Measurements from ENCODE around the gene AFG1L. TPM values are rescaled to one million over a fixed set of nuclear protein-coding genes. Genes with fewer than 3 reads are reported as not detected.
"Not testable (repeated sequence)": the region's sequence is repeated elsewhere in the genome, so short reads cannot be mapped to it uniquely, and the experiment has no call there.

Gene AFG1L
- total RNA-seq = 1 to 10 TPM; 6.7 to 8.6 (median 7.4) TPM

DNA sequence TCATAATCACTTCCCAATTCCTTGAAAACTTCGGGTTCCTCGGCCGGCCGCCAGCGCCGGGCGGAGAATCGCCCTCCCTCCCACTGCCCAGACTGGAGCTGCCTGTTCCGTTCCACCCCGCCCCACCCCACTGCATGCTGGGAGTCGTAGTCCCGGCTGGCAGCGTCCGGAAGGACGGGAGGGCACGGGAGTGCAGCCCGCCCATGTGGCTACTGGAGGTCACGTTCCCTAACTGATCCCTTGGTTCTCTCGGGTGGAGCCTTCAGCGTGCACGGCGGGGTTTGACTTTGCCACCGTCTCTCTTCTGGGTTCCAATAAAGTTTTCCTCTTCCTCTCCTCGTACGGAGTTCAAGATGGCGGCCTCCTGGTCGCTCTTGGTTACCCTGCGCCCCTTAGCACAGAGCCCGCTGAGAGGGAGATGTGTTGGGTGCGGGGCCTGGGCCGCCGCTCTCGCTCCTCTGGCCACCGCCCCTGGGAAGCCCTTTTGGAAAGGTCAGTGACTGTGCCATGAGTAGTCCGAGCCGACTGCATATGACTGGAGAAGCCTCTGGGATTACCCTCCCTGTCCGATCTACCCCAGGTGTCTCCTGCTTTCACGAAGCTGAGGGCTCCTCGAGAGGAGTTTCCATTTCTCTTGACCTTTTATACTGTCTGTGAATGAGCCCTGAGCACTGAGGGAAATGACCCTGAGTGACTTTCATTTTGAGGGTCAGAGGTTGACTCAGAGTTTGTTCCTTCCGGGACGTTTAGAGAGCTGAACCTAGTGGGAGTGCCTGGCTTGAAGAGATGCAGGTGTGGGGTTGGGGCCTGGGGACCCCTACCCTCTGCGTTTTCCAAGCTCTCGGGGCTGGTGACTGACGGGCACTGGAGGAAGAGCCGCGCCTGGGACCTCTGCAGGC lies at the start of gene AFG1L:
Gene AFG1L, plus strand, starts transcription at position 328 of the 899 bp plus-strand sequence. Its CDS starts 26 bp downstream, at position 354.
- intact Hi-C loops (cut with DNase I) = no loop called here
- H3K9me3 ChIP-seq = no peaks in the 10 kb centered on the region
- WGBS, 2 donors = 0 to 8% methylated on average over 6 to 43 of the region's 46 CpGs
- H3K27ac ChIP-seq = peak within 1 kb of the TSS; percentile 83 to 95 (median 91)
- H3K27me3 ChIP-seq = no peaks in the 10 kb centered on the region
- DNase-seq = peak; percentile 96
- H3K36me3 ChIP-seq = no peaks in the 10 kb centered on the region
- TF ChIP-seq POLR2A (IDR thresholded peaks at IDR 0.05) = peak in 1 of 2 donors; percentile 85
- TF ChIP-seq, protein P1, sequence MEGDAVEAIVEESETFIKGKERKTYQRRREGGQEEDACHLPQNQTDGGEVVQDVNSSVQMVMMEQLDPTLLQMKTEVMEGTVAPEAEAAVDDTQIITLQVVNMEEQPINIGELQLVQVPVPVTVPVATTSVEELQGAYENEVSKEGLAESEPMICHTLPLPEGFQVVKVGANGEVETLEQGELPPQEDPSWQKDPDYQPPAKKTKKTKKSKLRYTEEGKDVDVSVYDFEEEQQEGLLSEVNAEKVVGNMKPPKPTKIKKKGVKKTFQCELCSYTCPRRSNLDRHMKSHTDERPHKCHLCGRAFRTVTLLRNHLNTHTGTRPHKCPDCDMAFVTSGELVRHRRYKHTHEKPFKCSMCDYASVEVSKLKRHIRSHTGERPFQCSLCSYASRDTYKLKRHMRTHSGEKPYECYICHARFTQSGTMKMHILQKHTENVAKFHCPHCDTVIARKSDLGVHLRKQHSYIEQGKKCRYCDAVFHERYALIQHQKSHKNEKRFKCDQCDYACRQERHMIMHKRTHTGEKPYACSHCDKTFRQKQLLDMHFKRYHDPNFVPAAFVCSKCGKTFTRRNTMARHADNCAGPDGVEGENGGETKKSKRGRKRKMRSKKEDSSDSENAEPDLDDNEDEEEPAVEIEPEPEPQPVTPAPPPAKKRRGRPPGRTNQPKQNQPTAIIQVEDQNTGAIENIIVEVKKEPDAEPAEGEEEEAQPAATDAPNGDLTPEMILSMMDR (IDR thresholded peaks at IDR 0.05) = peak in 1 of 6 experiments; percentile 4
- H3K4me1 ChIP-seq = peaks cover 4 to 11% of the 10 kb centered on the region in 2 donors
- peak within 1 kb of the TSS; percentile 38 to 84 (median 62) for H3K4me3 ChIP-seq (replicated peaks in 1 of 3)

DNA sequence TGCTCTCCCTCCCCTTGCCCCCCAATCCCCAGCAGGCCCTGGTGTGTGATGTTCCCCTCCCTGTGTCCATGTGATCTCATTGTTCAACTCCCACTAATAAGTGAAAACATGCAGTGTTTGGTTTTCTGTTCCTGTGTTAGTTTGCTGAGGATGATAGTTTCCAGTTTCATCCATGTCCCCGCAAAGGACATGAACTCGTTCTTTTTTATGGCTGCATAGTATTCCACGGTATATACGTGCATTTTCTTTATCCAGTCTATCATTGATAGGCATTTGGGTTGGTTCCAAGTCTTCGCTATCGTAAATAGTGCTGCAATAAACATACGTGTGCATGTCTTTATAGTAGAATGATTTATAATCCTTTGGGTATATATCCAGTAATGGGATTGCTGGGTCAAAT lies 49.8 kb upstream of the AFG1L start:
- peaks cover 12% of the 10 kb centered on the region in 2 donors for H3K4me1 ChIP-seq
- H3K4me3 ChIP-seq (replicated peaks in 1 of 3); H3K36me3 ChIP-seq; intact Hi-C loops (cut with DNase I); H3K27ac ChIP-seq; H3K9me3 ChIP-seq; DNase-seq; H3K27me3 ChIP-seq: not testable (repeated sequence)
- WGBS, 2 donors = 97 to 98% methylated on average over 7 of the region's 7 CpGs

DNA sequence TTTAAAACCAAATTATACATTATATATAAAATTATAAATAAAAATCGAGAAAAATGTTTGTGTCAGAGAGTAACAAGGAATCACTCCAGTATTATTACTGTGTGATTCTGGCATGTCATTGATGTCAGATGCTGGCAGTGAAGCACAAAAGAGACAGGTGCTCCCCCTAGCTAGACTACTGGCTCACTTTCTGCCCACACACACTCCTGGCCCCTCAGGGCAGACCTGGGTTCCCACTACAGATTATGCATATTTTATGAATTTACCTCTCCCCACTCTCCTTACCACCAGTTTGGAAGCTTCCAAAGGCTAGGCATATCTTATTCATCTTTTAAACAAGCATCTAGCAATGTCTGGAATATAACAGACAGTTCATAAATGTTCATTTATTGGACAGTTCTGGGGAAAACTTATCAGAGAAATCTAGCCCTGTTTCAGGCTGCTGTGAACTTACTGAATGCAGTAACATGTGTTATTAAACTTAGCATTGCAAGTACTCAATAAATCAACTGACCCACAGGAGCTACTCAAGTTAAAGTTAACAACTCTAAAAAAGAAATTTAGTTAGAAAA lies 46.8 kb upstream of the AFG1L start:
- TF ChIP-seq, protein P1 (IDR thresholded peaks at IDR 0.05) = no peak
- H3K27ac ChIP-seq = no peak overlapping the region
- no peak overlapping the region for H3K4me3 ChIP-seq (replicated peaks in 1 of 3)
- no peaks in the 10 kb centered on the region for H3K36me3 ChIP-seq
- DNase-seq = no peak
- WGBS, 2 donors = 95 to 98% methylated on average over 1 of the region's 1 CpG
- H3K9me3 ChIP-seq = no peaks in the 10 kb centered on the region
- no peaks in the 10 kb centered on the region for H3K27me3 ChIP-seq
- H3K4me1 ChIP-seq = peaks cover 5 to 15% of the 10 kb centered on the region in 2 donors
- intact Hi-C loops (cut with DNase I) = no loop called here

DNA sequence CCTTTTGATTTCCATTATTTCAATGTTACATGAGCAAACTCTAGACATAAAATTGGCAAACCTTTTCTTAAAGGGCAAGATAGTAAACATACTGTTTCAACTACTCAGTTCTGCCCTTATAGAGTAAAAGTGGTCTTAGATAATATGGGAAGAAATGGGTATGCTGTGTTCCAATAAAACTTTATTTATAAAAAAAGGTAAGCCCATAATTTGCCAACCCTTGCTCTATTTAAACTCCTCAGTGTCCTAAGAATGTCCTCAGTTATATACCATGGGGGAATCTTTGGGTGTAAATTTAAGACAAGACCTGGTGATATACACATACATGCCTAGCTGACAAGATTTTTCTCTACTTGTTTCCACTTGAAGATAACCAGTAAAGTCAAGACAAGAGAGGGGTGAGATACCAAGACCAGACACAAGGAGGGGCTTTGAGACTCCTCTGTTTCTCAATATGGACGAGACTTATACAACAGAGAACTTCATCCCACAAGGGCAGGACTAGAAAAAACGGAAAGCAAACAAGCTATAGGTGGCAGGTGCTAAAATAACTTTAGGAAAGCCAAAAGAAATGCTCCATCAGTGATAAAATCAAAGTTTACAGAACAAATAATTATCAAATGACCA lies 44.5 kb upstream of the AFG1L start:
- intact Hi-C loops (cut with DNase I) = no loop called here
- H3K4me3 ChIP-seq (replicated peaks in 1 of 3) = no peak overlapping the region
- H3K9me3 ChIP-seq = no peaks in the 10 kb centered on the region
- TF ChIP-seq, protein P1 (IDR thresholded peaks at IDR 0.05) = no peak
- no peak for TF ChIP-seq POLR2A (IDR thresholded peaks at IDR 0.05)
- peaks cover 0 to 12% of the 10 kb centered on the region in 2 donors for H3K4me1 ChIP-seq
- DNase-seq = no peak
- no peaks in the 10 kb centered on the region for H3K36me3 ChIP-seq
- H3K27me3 ChIP-seq = no peaks in the 10 kb centered on the region
- H3K27ac ChIP-seq = no peak overlapping the region
- WGBS, 2 donors = 76 to 82% methylated on average over 2 of the region's 2 CpGs

DNA sequence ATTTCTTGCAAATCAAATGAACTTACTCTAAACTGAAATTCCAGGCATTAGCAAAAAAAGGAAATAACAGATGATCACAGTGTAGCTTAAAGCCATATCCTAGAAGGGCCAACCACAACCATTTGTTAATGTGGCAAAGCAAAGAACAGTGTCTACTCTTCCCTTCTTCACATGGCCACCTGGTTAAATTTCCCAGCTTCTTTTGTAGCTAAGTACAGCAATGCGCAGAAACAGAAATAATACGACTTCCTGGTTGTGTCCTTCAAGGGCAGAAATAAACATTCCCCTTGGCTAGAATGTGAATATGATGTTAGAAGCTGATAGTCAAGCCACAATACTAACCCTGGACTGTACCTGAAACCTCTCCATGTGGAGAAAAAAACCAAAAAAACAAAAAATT lies 43.6 kb upstream of the AFG1L start:
- DNase-seq = no peak
- Histone ChIP-seq H3K9me3 (no peaks in the 10 kb centered on the region), H3K36me3 (no peaks in the 10 kb centered on the region), H3K4me1 (peaks cover 0 to 12% of the 10 kb centered on the region in 2 donors), H3K4me3 (replicated peaks in 1 of 3) (no peak overlapping the region), H3K27ac (no peak overlapping the region), H3K27me3 (no peaks in the 10 kb centered on the region)
- intact Hi-C loops (cut with DNase I) = no loop called here
- WGBS, 2 donors = 81 to 92% methylated on average over 2 of the region's 2 CpGs
- no peak for TF ChIP-seq POLR2A (IDR thresholded peaks at IDR 0.05)
- TF ChIP-seq, protein P1 (IDR thresholded peaks at IDR 0.05) = no peak
